ENCODE data around the gene TRPM5.

GRCh38 chr11:2458321-2458720 lies 14.0 kb upstream of the TRPM5 start:
- no peak for TF ChIP-seq POLR2A (IDR thresholded peaks at IDR 0.05)
- TF ChIP-seq, protein P1, sequence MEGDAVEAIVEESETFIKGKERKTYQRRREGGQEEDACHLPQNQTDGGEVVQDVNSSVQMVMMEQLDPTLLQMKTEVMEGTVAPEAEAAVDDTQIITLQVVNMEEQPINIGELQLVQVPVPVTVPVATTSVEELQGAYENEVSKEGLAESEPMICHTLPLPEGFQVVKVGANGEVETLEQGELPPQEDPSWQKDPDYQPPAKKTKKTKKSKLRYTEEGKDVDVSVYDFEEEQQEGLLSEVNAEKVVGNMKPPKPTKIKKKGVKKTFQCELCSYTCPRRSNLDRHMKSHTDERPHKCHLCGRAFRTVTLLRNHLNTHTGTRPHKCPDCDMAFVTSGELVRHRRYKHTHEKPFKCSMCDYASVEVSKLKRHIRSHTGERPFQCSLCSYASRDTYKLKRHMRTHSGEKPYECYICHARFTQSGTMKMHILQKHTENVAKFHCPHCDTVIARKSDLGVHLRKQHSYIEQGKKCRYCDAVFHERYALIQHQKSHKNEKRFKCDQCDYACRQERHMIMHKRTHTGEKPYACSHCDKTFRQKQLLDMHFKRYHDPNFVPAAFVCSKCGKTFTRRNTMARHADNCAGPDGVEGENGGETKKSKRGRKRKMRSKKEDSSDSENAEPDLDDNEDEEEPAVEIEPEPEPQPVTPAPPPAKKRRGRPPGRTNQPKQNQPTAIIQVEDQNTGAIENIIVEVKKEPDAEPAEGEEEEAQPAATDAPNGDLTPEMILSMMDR (IDR thresholded peaks at IDR 0.05), result no peak

Measured in Peyer's patch (tissue), 4 donors.